ENCODE results near the gene CLCN5.

DNA sequence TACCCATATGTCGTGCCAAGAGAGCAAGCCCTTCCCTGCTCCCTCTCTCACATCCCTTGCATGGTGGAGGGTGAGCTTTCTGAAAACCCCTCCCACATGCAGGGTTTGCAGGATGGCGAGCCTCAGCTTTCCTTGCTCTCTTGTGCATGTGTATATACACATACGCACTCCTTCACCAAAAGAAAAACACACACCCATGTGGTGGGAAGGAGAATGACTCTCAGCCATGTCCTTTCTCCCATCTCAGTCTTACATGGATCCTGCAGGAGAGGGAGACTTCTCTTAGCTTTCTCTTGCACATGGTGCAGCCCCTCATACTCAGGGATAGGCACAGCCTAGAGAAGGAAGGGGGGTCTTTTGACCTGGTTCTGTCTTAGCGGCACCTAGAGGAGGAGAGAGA lies 81.1 kb downstream of the CLCN5 start:
- TF ChIP-seq, protein P1, sequence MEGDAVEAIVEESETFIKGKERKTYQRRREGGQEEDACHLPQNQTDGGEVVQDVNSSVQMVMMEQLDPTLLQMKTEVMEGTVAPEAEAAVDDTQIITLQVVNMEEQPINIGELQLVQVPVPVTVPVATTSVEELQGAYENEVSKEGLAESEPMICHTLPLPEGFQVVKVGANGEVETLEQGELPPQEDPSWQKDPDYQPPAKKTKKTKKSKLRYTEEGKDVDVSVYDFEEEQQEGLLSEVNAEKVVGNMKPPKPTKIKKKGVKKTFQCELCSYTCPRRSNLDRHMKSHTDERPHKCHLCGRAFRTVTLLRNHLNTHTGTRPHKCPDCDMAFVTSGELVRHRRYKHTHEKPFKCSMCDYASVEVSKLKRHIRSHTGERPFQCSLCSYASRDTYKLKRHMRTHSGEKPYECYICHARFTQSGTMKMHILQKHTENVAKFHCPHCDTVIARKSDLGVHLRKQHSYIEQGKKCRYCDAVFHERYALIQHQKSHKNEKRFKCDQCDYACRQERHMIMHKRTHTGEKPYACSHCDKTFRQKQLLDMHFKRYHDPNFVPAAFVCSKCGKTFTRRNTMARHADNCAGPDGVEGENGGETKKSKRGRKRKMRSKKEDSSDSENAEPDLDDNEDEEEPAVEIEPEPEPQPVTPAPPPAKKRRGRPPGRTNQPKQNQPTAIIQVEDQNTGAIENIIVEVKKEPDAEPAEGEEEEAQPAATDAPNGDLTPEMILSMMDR (IDR thresholded peaks at IDR 0.05) = no peak
- no peak for TF ChIP-seq POLR2A (IDR thresholded peaks at IDR 0.05)
